Bronchial epithelial cell (primary cell): ENCODE data around the gene GHRHR. TPM values are rescaled to one million over a fixed set of nuclear protein-coding genes. Genes with fewer than 3 reads are reported as not detected.

Experiments used
- DNase-seq: peaks from one replicate; pipeline ENCODE4 v3.0.0-alpha.2; 2010; ENCODE audit warnings: low read depth
- FAIRE-seq: peaks from 2 replicates; lab custom pipeline; 2011; peaks lifted over from hg19 to GRCh38; lab: Jason Lieb, UNC
- H3K27me3 ChIP-seq: 2 replicates; pipeline ENCODE4 v1.5.1; 2011; ENCODE audit warnings: low read length; ENCODE audit not compliant: control insufficient read depth, insufficient read depth
- H3K36me3 ChIP-seq: 2 replicates; pipeline ENCODE4 v1.5.1; 2011; ENCODE audit warnings: low read length; ENCODE audit not compliant: control insufficient read depth, insufficient read depth
- H3K4me3 ChIP-seq: 2 replicates; pipeline ENCODE4 v1.5.1; 2011; ENCODE audit warnings: mild to moderate bottlenecking, low read depth, low read length, control low read depth
- total RNA-seq: library from RNA; depleted of rRNA; stranded (reverse); fragments of >200 nt; gene quantifications from 2 replicates; pipeline ENCODE4 v1.2.1, GENCODE V29; 2014
- TF ChIP-seq, protein P1 (sequence below): IDR thresholded peaks from 2 replicates; pipeline ENCODE4 v1.5.1; 2011; ENCODE audit warnings: mild to moderate bottlenecking, moderate library complexity, low read length, control low read depth, inconsistent platforms; ENCODE audit not compliant: insufficient read depth, severe bottlenecking

The GHRHR gene
- total RNA-seq, 1 donor from 2014 or later: not detected

DNA sequence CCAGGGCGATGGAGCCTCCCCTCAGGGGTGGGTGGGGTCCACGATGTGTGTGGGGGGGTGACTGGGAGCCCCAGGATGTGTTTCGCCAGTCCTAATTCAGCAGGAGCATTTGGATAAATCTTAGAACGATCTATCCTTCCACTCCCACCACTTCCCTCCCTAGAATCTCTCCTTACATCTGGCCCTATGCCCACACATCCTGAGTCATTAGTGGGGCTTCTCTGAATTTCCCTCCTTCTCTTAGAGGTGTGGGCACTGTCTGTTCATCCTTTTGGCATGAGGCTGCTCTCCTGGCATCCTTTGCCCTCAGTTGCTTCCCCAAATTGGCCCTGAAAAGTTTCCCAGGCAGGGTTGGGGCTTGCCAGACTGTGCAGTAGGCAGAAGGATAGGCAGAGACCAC, 1.6 kb downstream of the GHRHR start:
- DNase-seq (no peak), FAIRE-seq (no peak)
- TF ChIP-seq, protein P1, sequence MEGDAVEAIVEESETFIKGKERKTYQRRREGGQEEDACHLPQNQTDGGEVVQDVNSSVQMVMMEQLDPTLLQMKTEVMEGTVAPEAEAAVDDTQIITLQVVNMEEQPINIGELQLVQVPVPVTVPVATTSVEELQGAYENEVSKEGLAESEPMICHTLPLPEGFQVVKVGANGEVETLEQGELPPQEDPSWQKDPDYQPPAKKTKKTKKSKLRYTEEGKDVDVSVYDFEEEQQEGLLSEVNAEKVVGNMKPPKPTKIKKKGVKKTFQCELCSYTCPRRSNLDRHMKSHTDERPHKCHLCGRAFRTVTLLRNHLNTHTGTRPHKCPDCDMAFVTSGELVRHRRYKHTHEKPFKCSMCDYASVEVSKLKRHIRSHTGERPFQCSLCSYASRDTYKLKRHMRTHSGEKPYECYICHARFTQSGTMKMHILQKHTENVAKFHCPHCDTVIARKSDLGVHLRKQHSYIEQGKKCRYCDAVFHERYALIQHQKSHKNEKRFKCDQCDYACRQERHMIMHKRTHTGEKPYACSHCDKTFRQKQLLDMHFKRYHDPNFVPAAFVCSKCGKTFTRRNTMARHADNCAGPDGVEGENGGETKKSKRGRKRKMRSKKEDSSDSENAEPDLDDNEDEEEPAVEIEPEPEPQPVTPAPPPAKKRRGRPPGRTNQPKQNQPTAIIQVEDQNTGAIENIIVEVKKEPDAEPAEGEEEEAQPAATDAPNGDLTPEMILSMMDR: no peak
- no peaks in the 10 kb centered on the region for H3K27me3 ChIP-seq
- H3K4me3 ChIP-seq: no peak overlapping the region
- no peaks in the 10 kb centered on the region for H3K36me3 ChIP-seq

DNA sequence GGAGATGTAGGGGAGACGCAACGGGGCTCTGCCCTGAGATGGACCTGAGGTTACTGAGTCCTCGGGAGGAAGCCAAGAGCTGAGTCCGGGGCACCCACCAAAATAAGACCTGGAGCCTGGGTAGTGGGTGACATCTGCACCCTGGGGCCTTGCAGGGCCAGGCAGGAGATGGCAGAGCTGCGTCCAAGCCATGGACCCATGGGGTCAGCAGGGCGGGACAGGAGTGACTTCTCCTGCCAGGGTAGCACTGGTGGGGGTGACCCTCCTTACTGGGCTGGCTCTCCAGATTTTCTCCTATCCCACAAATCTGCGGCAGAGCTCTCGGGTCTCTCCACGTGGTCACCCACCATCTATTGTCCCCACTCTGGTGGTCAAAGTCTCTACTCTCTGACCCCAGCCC, 2.1 kb downstream of the GHRHR start:
- H3K27me3 ChIP-seq: no peaks in the 10 kb centered on the region
- TF ChIP-seq, protein P1: no peak
- FAIRE-seq (no peak), DNase-seq (no peak)
- H3K4me3 ChIP-seq: no peak overlapping the region
- no peaks in the 10 kb centered on the region for H3K36me3 ChIP-seq

DNA sequence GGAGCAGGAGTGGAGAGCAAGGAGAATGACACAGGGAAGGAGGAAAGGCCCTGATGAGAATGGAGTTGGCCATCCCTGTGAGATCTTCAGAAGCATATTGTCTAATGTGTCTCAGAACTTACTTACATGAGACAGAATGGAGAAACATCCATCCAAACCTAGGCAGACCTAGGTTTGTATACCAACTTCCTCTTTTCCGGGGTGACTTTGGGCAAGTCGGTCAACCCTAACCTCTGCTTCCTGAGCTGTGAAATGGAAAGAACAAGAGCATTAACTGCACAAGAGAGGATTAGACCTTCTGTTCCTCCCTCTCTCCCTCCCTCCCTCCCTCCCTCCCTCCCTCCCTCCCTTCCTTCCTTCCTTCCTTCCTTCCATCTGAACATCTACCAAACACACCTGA, 4.5 kb downstream of the GHRHR start:
- no peak for FAIRE-seq
- H3K27me3 ChIP-seq: peaks cover 2% of the 10 kb centered on the region
- no peak for DNase-seq
- no peak overlapping the region for H3K4me3 ChIP-seq
- H3K36me3 ChIP-seq: no peaks in the 10 kb centered on the region
- TF ChIP-seq, protein P1: no peak

DNA sequence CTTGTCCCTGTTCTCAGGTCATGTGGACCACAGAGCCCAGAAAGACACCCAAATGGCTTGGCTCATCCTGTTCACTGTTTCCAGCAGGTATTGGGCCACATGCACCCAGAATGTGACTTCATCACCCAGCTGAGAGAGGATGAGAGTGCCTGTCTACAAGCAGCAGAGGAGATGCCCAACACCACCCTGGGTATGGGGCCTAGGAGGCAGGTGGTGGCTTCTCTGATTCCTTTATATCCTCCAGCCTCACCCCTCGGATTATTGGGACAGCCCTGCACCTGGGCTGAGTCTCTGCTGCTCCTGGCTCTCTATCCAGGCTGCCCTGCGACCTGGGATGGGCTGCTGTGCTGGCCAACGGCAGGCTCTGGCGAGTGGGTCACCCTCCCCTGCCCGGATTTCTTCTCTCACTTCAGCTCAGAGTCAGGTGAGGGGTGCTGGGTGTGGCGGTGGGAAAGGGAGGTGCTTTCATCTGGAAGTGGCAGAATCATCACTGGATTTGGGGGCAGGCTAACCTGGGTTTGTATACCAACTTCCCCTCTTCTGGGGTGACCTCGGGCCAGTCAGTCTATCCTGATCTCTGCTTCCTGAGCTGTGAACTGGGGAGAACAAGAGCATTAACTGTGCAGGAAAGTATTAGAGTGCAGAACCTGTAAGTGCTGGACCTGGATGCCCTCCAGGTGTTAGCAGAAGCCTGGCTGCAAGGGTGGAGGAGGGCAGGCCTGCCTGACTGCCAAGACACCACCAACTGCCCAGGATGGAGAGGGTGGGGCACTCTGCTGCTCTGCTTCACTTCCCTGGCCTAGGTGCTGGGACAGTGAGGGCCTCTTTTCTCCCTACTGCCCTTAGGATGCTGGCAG, 5.2 kb downstream of the GHRHR start:
- Histone ChIP-seq H3K36me3 (no peaks in the 10 kb centered on the region), H3K27me3 (peaks cover 2% of the 10 kb centered on the region), H3K4me3 (no peak overlapping the region)
- FAIRE-seq (no peak), DNase-seq (no peak)
- TF ChIP-seq, protein P1: no peak

DNA sequence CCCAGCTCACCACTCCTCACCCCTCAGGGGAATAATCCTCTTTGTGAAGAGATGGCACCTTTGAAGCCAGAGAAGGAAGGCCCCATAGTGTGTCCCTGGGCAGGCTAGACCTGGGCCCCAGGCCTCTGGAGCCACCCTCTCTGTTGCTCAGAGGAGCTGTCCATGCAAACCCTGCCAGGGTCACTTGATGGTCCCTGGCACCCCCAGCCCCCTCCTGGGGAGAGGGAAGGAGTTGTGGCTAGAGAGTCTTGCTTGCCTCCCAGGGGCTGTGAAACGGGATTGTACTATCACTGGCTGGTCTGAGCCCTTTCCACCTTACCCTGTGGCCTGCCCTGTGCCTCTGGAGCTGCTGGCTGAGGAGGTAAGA, 5.8 kb downstream of the GHRHR start:
- DNase-seq: no peak
- H3K27me3 ChIP-seq: peaks cover 2% of the 10 kb centered on the region

More for the DNA sequence above, 5.8 kb downstream of the GHRHR start:
- TF ChIP-seq, protein P1: no peak
- no peak for FAIRE-seq
- H3K4me3 ChIP-seq: no peak overlapping the region
- H3K36me3 ChIP-seq: no peaks in the 10 kb centered on the region
